ENCODE measurements around the gene PLBD1.

DNA sequence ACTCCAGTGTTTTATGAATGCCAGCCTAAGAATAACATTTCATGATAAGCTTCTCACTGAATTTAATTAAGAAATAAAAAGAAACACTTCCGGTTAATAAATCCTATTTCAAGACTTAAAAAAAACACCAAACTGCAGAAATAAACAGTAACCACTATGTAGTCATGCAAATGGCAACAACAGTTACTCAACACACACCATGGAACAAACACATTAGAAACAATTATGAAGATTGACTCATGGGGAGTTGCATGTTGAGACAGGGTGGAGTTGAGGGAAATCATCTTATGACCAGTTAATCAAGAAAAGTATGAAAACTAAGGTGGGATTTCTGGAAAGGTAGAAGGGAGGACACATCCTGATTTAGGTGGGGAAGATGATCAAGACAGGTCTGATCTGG is 52.7 kb downstream of the PLBD1 start:
- TF ChIP-seq POLR2AphosphoS5 (IDR thresholded peaks at IDR 0.05) (no peak), POLR2A (IDR thresholded peaks at IDR 0.05) (no peak)
- TF ChIP-seq, protein P1, sequence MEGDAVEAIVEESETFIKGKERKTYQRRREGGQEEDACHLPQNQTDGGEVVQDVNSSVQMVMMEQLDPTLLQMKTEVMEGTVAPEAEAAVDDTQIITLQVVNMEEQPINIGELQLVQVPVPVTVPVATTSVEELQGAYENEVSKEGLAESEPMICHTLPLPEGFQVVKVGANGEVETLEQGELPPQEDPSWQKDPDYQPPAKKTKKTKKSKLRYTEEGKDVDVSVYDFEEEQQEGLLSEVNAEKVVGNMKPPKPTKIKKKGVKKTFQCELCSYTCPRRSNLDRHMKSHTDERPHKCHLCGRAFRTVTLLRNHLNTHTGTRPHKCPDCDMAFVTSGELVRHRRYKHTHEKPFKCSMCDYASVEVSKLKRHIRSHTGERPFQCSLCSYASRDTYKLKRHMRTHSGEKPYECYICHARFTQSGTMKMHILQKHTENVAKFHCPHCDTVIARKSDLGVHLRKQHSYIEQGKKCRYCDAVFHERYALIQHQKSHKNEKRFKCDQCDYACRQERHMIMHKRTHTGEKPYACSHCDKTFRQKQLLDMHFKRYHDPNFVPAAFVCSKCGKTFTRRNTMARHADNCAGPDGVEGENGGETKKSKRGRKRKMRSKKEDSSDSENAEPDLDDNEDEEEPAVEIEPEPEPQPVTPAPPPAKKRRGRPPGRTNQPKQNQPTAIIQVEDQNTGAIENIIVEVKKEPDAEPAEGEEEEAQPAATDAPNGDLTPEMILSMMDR (IDR thresholded peaks at IDR 0.05), result no peak
